Right lobe of liver (tissue), 6 donors: ENCODE measurements around the gene ATP13A1. TPM values are rescaled to one million over a fixed set of nuclear protein-coding genes. Genes with fewer than 3 reads are reported as not detected.
"Not testable (repeated sequence)": the region's sequence is repeated elsewhere in the genome, so short reads cannot be mapped to it uniquely, and the experiment has no call there.

Experiments used
- ATAC-seq, 4 donors: fragments of 200-7000 bp; cut with Tn5 transposase; one replicate each; pipeline ENCODE4 v1.9.1; 2020; ENCODE audit warnings: mild to moderate bottlenecking in 4 of 4, moderate library complexity in 4 of 4
- DNase-seq, 3 donors: peaks; one replicate each; pipeline ENCODE4 v3.0.0-alpha.2; 2020
- H3K27ac ChIP-seq, 3 donors: fragments of 200-600 bp; one replicate each; pipeline ENCODE4 v1.8.0; 2022
- H3K27me3 ChIP-seq, 2 donors: fragments of 200-600 bp; one replicate each; pipeline ENCODE4 v1.8.0; 2022
- H3K36me3 ChIP-seq, 4 donors: fragments of 200-600 bp; sonication (generic) in 1 of 4; one replicate each; pipeline versions ENCODE4 v1.5.1 to v1.8.0; 2017 to 2022; ENCODE audit warnings: control low read depth in 1 of 4
- H3K4me1 ChIP-seq, 4 donors: fragments of 200-600 bp; sonication (generic) in 1 of 4; one replicate each; pipeline versions ENCODE4 v1.5.1 to v1.8.0; 2017 to 2022; ENCODE audit warnings: control low read depth in 1 of 4
- H3K4me3 ChIP-seq, 3 donors: fragments of 200-600 bp; one replicate each; pipeline ENCODE4 v1.8.0; 2022
- H3K9me3 ChIP-seq, 4 donors: fragments of 200-600 bp; sonication (generic) in 1 of 4; one replicate each; pipeline versions ENCODE4 v1.5.1 to v1.8.0; 2017 to 2022; ENCODE audit warnings: control low read depth in 1 of 4
- CTCF ChIP-seq, 4 donors: fragments of 200-600 bp in 3 of 4; fragments of 450-650 bp in 1 of 4; IDR thresholded peaks; one replicate each; pipeline versions ENCODE4 v1.5.1 to v1.8.0; 2016 to 2022; ENCODE audit warnings: antibody characterized with exemption in 4 of 4, mild to moderate bottlenecking in 2 of 4
- POLR2A ChIP-seq: fragments of 450-650 bp; IDR thresholded peaks from one replicate; pipeline ENCODE4 v1.6.1; 2017; ENCODE audit warnings: antibody characterized with exemption, mild to moderate bottlenecking
- WGBS: methylation state at CpG from one replicate; pipeline ENCODE4 v1.1.6; 2018; ENCODE audit warnings: low coverage, low lambda C conversion rate; ENCODE audit not compliant: insufficient coverage; ENCODE audit errors: missing lambda C conversion rate; 5-methylcytosine and 5-hydroxymethylcytosine counted together
- intact Hi-C, 2 donors: fragments of 100-400 bp; cut with DNase I; formaldehyde crosslinking; loops; one replicate each; pipeline versions ENCODE4 v1.11.2 to v1.14.1; 2022
- total RNA-seq, 6 experiments: library from RNA; depleted of rRNA in 2 of 6; stranded (reverse); fragments of >200 nt in 2 of 6; fragmentation: NEBNext Ultra II Directional in 3 of 6; extraction: Animal tissue kit (Norgen Biotek cat#: 25700) in 3 of 6; gene quantifications; one replicate each; pipeline versions ENCODE4 v1.1.0 to v1.2.4, GENCODE V29; 2016 to 2023
- donor health status: DM: no; HTN: yes; CAD: no.
- donor health status: DM: no; HTN: no; CAD: no.
- donor health status: DM: no; HTN: no; CAD: no.
- donor health status: DM: no; HTN: yes; CAD: no.
- donor health status: DM: no; HTN: yes; CAD: no.

Gene ATP13A1
- total RNA-seq, 6 experiments from 2014 or later = 26.3 to 159 (median 28.0) TPM

- DNase-seq (no peak), ATAC-seq (no peak)
- WGBS = 70% methylated on average over 5 of the region's 6 CpGs
- peaks cover 0 to 5% (median 2%) of the 10 kb centered on the region in 4 donors for H3K9me3 ChIP-seq
- TF ChIP-seq CTCF (IDR thresholded peaks at IDR 0.05) (no peak), POLR2A (no peak)
- intact Hi-C loops = no loop called here
- no peaks in the 10 kb centered on the region for H3K27me3 ChIP-seq
- no peak overlapping the region for H3K27ac ChIP-seq
- H3K4me3 ChIP-seq = no peak overlapping the region
- no peaks in the 10 kb centered on the region for H3K36me3 ChIP-seq
- no peaks in the 10 kb centered on the region for H3K4me1 ChIP-seq
These were observed 41.4 kb upstream of the ATP13A1 start for GRCh38 chr19:19704836-19705235.

- H3K9me3 ChIP-seq, H3K36me3 ChIP-seq, DNase-seq, H3K4me3 ChIP-seq, intact Hi-C loops, H3K4me1 ChIP-seq, H3K27ac ChIP-seq, H3K27me3 ChIP-seq, ATAC-seq: not testable (repeated sequence)
- 92% methylated on average over 1 of the region's 1 CpG for WGBS
These were observed 37.0 kb upstream of the ATP13A1 start for GRCh38 chr19:19700493-19700892.

- H3K36me3 ChIP-seq = no peaks in the 10 kb centered on the region
- no peaks in the 10 kb centered on the region for H3K4me1 ChIP-seq
- intact Hi-C loops = no loop called here
- H3K9me3 ChIP-seq = no peaks in the 10 kb centered on the region
- DNase-seq = no peak
- H3K27me3 ChIP-seq = no peaks in the 10 kb centered on the region
- TF ChIP-seq CTCF (IDR thresholded peaks at IDR 0.05) (no peak), POLR2A (no peak)
- H3K4me3 ChIP-seq = no peak overlapping the region
- ATAC-seq = no peak
- H3K27ac ChIP-seq = no peak overlapping the region
- WGBS = 64% methylated on average over 5 of the region's 5 CpGs
These were observed 34.1 kb upstream of the ATP13A1 start for GRCh38 chr19:19697589-19697988.

- no peaks in the 10 kb centered on the region for H3K36me3 ChIP-seq
- no peaks in the 10 kb centered on the region for H3K27me3 ChIP-seq
- 71% methylated on average over 2 of the region's 2 CpGs for WGBS
- H3K4me1 ChIP-seq = no peaks in the 10 kb centered on the region
- intact Hi-C loops = no loop called here
- H3K9me3 ChIP-seq = no peaks in the 10 kb centered on the region
- DNase-seq (no peak), ATAC-seq (no peak)
- no peak overlapping the region for H3K27ac ChIP-seq
- TF ChIP-seq POLR2A (no peak), CTCF (IDR thresholded peaks at IDR 0.05) (no peak)
- no peak overlapping the region for H3K4me3 ChIP-seq
These were observed 32.9 kb upstream of the ATP13A1 start for GRCh38 chr19:19696386-19696785.

- no peaks in the 10 kb centered on the region for H3K36me3 ChIP-seq
These were observed 28.2 kb upstream of the ATP13A1 start for GRCh38 chr19:19691683-19692082.

GRCh38 chr19:19689023-19689422 lies 25.5 kb upstream of the ATP13A1 start:
- H3K4me3 ChIP-seq, H3K4me1 ChIP-seq, H3K27me3 ChIP-seq, H3K27ac ChIP-seq, intact Hi-C loops, ATAC-seq, H3K36me3 ChIP-seq, DNase-seq, H3K9me3 ChIP-seq: not testable (repeated sequence)
- WGBS = 100% methylated on average over 6 of the region's 10 CpGs

More at GRCh38 chr19:19691683-19692082, 28.2 kb upstream of the ATP13A1 start:
- DNase-seq (no peak), ATAC-seq (no peak)
- Histone ChIP-seq H3K4me1 (no peaks in the 10 kb centered on the region), H3K9me3 (no peaks in the 10 kb centered on the region), H3K27me3 (no peaks in the 10 kb centered on the region), H3K27ac (no peak overlapping the region), H3K4me3 (no peak overlapping the region)
- intact Hi-C loops = no loop called here
- TF ChIP-seq POLR2A = no peak
- TF ChIP-seq CTCF (IDR thresholded peaks at IDR 0.05) = no peak
- WGBS = 82% methylated on average over 6 of the region's 10 CpGs
